Stimulated activated CD4-positive, alpha-beta T cell treated with anti-CD3 and anti-CD28 coated beads, TNF-alpha, amount 100 ng/mL, for 4 hours (primary cell): ENCODE measurements around the gene CLPTM1L.
"Not testable (repeated sequence)": the region's sequence is repeated elsewhere in the genome, so short reads cannot be mapped to it uniquely, and the experiment has no call there.

Experiments
- DNase-seq, 3 experiments: peaks; one replicate each; pipeline ENCODE4 v3.0.0-alpha.2; 2020; ENCODE audit warnings: low read depth in 3 of 3

Gene CLPTM1L

DNA sequence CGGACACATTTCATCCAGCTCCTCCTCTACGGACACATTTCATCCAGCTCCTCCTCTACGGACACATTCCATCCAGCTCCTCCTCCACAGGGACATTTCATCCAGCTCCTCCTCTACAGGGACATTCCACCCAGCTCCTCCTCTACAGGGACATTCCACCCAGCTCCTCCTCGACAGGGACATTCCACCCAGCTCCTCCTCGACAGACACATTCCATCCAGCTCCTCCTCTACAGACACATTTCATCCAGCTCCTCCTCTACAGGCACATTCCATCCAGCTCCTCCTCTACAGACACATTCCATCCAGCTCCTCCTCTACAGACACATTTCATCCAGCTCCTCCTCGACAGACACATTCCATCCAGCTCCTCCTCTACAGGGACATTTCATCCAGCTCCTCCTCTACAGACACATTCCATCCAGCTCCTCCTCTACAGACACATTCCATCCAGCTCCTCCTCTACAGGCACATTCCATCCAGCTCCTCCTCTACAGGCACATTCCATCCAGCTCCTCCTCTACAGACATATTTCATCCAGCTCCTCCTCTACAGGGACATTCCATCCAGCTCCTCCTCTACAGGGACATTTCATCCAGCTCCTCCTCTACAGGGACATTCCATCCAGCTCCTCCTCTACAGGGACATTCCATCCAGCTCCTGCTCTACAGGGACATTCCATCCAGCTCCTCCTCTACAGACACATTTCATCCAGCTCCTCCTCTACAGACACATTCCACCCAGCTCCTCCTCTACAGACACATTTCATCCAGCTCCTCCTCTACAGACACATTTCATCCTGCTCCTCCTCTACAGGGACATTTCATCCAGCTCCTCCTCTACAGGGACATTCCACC, 17.8 kb downstream of the CLPTM1L start:
- not testable (repeated sequence) for DNase-seq

DNA sequence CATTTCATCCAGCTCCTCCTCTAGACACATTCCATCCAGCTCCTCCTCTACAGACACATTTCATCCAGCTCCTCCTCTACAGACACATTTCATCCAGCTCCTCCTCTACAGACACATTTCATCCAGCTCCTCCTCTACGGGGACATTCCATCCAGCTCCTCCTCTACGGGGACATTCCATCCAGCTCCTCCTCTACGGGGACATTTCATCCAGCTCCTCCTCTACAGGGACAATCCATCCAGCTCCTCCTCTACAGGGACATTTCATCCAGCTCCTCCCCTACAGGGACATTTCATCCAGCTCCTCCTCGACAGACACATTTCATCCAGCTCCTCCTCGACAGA, 18.4 kb downstream of the CLPTM1L start:
- not testable (repeated sequence) for DNase-seq

DNA sequence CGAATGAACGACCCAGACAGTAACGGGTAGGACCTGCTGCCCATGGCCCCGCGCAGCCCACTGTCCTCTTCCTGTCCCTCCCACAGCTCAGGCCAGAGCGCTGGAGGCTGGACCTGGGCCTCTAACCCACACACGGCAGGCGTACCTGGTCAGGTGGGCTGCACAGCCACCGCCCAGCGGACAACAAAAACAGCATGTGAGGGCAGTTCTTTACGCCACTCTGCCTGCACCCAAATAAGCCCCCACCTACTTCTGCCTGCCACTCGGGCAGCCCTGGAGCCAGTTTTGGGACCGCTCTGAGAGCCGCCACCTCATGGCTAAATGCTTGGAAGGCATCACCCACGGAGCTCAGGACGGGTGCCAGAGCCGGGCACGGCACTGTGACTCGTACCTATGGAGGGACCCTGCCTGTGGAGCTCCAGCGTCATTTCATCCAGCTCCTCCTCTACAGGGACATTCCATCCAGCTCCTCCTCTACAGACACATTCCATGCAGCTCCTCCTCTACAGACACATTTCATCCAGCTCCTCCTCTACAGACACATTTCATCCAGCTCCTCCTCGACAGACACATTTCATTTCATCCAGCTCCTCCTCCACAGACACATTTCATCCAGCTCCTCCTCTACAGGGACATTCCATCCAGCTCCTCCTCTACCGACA, 18.9 kb downstream of the CLPTM1L start:
- no peak for DNase-seq

DNA sequence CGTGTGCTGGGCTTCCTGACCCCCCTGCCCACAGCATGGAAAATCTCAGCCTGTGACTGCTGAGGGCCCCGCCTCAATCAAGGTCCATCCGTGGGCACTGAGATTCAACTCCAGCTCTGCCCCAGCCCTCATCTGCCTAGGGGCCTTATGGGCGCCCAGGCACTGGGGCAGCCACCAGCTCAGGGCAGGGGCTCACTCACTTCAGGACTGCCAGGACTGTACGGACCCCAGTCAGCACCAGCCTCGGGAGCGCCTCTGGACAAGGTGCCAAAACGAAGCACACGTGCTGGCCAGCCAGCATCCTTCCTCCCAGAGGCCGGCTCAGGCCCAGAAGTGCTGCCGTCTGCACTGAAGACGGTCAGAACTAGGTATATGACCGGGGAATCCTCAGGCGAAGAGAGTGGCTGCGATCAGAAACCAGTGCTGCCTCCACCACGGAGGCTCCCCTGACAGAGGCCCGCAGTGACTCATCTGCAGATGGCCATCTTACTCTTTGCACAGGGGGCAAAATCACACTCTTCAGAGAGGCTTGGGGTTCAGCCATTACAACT, 19.6 kb downstream of the CLPTM1L start:
- DNase-seq: no peak

DNA sequence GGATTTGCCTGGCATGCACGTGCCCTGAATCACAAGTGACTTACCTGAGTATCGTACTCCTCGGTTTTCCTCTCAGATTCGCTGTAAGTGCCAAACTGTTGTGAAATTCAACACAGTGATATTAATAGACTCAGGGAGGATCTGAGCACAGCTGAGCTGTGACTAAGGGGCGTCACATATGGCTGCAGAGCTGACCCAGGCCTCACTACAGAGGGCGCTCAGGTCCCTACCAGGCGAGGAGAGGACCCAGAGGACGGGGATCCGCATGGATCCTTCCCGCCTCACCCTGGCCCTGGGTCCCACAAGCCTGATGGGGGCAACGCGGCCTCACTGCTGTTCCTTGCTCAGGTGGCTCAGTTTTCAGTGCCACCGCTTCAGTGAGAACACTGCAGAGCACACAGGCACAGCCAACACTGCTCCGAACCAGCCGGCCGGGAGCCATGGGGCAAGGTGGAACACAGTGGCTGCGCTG, 20.1 kb downstream of the CLPTM1L start:
- DNase-seq: no peak

DNA sequence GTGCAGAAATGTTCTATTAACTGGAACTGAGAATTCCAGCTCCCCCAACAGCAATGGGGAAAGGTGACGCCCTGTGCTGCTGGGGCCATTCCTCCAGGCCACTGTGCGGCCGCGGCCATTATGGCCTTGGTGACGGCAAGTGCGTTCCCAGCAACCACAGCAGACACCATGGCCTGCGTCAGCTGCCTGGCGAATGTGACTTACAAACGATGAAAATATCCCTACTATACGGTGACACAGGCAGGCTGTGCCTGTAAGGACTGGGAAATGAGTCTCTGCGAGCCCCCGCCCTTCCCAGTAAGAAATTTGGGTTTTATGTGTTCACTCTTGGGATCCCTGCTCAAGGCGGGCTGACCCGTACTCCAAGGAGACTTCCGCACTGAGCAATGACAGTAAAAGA, 20.6 kb downstream of the CLPTM1L start:
- DNase-seq: no peak

DNA sequence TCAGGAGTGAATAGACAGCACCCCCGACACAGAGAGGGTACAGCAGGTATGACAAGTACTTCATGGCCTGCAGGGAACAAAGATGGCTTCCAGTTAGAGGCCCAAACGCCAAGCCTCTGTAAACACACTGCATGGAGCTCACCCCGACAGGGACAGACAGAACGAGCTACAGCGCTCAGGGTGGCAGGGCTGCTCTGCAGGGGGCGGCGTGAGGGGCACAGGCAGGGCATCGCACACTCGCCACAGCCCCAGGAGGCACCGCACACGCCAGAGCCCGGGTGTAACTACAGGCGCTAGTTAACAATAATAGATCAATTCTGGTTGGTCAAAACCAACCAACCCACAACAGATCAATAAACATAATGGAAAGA, 21.1 kb downstream of the CLPTM1L start:
- no peak for DNase-seq

DNA sequence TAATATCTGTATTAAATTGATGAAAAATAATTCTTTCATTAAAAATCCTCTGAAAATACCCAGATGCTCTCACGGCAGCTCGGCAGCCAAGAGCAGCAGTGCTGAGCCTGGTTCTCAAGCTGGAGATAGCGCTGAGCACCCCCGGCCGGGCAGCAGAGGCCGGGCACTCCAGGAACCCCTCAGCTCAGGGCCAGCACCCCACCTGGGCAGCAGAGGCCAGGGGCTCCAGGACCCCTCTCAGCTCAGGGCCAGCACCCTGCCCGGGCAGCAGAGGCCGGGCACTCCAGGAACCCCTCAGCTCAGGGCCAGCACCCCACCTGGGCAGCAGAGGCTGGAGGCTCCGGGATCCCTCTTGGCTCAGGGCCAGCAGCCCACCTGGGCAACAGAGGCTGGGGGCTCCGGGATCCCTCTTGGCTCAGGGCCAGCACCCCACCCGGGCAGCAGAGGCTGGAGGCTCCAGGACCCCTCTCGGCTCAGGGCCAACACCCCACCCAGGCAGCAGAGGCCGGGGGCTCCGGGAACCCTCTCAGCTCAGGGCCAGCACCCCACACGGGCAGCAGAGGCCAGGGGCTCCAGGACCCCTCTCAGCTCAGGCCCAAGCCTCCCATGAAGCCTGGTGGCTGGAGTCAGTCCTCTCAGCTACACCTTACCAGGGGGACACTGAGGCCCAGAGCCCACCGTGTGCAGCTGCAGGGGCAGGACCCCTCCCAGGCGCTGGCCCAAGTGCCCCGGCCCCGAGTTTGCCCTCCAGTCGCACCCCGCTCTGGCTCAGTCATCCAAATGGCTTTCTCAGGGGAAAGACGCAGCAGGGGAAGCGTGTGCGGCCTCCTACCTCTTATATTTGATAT, 21.7 kb downstream of the CLPTM1L start:
- DNase-seq: no peak

DNA sequence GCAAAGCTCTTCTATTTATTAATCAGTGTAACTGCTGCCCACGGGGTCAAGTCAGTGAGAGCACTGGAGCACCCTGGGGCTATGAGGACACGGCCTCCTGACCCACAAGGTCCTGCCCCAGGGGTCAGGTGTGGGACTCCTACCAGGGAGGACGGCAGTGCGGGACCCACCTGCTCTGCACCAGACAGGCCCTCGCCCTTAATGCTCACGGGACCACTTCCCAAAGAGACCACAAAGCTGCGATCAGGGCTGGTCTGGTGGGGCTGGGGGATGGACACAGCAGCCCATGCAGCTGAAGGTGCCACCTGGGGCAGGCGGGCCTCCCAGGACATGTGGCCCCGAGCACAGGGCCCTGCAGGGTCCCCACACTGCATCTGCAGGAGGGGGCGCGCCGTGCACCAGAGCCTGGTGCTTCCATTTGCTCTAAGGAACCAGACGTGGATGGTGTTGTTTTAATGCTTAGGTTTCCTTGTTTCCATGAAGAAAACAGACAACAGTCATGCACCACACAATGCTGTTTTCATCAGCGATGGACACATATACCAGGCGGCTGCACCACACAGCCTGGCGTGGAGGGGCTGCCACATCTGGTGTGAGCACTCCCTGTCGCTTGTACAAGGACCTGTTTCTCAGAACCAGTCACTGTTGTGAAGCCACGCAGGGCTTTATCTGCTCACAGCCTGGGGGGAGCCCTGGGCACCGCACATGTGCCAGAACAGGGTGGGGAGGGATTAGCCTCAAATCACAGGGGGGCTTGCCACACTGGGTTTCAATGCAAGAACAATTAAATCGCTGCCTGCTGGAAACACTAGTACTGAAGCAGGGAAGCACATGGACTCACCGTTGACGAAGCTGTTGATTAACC, 22.6 kb downstream of the CLPTM1L start:
- DNase-seq: no peak

DNA sequence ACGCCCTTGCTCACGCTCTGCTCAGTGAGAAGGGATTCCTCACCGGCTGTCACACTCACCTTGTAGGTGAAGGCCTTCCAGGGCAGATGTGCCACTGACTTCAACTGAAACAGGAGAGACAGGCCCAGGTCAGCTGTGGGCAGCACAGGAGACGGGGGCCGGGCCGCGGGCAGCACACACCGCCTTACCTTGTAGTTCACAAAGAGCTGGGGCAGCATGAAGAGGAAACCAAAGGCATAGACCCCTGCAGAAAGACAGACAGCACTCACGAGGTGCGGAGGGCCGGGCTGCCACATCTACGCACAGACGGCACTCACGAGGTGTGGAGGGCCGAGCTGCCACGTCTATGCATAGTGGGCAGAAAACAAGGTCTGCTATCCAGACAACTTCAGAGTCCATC, 23.3 kb downstream of the CLPTM1L start:
- no peak for DNase-seq

DNA sequence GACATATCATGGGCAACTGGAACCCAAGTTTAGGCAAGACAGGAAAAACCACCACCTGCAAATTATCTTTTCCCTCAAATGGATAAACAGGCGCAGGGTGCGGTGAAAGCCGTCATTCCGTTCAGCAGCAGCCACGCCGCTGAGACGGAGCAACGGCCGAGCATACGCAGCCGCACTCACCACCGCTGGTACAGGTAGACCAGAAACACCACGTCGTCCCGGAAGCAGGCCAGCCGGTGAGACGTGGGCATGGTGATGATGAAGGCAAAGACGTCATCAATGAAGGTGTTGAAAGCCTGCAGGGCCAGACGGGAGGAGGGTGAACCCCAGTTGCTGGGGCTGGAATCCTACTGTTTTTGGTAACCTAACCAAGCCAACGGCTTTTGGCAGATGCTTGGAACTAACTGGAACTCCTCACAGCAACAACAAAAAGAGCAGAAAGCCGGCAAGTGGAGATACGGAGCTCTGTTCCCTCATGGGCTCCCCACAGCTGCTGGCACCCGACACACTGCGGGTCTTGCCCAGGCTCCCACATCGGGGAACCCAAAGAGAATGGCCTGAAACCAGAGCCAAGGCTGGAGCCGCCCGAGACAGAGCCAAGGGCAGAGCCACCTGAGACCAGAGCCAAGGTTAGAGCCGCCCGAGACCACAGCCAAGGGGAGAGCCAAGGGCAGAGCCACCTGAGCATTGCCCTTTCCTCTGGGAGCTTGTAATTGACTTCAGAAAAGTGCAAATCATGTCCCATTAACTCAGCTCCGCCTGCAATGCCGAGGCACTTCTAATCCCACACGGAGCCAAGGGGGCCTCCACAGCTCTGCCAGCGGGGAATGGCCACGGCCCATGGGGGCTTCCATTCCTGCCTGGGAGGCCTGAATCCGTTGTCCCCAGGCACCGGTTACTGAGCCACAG, 24.2 kb downstream of the CLPTM1L start:
- DNase-seq: no peak

DNA sequence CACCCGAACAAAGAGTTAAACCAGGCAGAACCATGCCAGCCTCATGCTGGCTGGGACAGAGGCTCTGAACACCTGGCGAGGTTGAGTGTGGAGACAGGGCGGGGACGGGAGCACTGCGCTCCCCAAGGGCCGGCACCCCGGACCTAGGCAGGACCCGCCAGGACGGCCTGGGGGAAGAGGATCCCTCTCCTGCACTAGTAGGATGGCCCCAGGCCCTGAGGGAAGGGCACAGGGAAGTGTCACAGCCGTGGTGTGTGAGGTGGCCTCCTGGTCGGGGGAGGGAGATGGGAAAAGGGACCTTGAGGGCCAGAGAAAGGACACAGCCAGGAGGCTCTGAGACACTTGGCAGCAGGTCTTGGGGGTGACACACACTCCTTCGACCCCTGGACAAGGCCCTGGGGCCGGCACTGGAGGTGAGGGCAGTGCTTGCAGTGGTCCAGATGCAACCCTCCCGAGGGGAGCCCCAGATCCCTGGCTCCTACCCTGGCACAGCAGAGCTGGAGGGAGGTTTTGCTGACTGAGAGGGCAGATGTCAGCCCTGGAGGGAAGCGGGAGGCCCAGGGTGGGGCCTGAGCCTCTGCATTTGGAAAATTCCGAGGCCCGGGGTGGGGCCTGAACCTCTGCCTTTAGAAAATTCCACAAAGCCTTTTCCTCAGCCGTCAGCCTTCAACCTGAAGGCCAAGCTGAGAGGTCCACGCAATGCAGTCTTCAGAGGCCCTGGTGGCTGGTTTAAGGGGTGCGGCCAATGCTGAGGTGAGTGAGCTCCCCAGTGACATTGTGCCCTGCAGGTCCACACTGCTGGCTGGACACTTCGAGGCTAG, 25.3 kb downstream of the CLPTM1L start:
- no peak for DNase-seq

DNA sequence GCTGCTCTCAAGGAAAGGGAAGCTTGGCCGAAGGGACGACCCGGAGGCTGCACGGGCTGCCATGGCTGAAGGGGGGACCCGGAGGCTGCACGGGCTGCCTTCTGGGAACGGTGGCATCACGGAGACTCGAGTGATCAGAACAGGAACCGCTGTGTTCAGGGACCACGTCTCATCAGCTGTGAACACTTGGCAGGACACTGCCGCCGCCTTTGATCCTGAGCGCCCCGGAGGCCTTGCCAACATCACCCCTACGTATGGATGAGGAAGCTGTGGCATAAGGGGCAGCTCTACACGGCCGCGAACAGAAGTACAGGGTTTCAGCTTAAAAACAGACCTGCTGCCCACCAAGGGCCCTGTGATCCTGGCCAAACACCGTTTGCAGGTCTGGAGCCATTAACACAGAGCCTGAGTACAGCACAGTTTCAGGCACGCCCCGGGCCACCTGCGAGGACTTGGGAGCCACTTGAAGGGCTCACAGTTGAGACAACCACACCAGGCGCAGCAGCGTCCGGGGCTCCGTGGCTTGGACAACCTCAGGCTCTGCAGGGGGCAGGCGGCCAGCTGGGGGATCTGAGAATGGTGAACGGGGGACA, 26.1 kb downstream of the CLPTM1L start:
- DNase-seq: no peak

DNA sequence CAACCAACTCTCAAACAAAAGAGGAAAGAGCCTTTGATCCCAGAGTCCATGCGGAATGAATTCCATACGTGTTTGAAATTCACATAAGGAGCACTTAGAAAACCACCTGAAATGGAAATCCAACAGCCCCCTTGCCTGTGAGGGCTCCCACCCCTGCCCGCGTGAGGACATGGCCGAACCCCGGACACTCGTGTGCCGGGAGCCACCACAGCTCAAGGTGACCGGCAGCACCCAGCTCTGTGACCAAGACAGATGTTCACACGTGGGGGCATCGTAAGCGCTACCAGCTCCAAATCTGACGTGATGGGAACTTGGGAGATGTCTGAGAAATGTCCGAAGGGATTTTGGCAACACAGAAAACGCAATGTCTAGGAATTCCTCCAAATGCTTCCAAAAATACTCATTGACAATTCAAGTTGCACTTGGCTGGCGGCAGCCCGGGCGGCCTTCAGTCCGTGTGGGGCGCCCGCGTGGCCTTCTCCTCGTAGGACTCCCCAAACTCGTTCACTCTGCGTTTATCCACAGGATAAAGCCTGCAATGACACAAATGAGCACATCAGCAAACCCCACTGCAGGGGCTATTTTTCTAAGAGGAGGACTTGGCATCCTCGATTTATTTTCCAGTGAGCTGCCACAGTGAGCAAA, 26.9 kb downstream of the CLPTM1L start:
- no peak for DNase-seq

DNA sequence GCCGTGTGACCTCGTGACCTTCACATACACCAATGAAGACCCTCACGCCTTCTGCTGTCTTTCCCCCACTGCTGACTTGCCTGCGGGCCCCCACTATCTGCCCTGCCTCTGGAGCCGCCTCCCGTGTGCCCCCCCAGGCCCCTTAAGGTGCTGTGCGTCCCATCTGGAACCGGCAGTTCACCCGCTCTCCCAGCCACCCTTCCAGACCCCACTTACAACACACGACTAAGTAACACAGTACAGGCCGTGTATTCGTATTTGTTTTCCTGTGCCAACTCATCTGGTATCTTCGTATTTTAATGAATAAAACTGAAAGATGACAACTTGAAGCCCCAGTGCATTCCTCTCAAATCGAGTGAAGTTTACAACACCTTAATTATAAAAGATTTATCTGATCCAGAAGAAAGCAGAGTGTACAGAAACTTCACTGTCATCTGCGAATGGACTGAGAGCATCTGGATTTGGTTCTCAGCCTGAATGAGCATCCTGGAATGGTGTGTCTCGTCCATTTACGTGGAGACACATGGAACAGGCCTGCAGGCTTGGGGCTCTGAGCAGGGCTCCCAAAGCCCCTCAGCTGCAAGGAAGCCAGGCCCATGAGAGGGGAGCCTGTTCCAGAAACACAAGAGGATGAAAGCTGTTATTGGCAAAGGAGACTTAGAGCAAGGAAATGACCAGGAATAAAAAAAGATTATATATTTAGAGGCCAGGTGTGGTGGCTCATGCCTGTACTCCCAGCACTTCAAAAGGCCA, 28.1 kb downstream of the CLPTM1L start:
- no peak for DNase-seq

DNA sequence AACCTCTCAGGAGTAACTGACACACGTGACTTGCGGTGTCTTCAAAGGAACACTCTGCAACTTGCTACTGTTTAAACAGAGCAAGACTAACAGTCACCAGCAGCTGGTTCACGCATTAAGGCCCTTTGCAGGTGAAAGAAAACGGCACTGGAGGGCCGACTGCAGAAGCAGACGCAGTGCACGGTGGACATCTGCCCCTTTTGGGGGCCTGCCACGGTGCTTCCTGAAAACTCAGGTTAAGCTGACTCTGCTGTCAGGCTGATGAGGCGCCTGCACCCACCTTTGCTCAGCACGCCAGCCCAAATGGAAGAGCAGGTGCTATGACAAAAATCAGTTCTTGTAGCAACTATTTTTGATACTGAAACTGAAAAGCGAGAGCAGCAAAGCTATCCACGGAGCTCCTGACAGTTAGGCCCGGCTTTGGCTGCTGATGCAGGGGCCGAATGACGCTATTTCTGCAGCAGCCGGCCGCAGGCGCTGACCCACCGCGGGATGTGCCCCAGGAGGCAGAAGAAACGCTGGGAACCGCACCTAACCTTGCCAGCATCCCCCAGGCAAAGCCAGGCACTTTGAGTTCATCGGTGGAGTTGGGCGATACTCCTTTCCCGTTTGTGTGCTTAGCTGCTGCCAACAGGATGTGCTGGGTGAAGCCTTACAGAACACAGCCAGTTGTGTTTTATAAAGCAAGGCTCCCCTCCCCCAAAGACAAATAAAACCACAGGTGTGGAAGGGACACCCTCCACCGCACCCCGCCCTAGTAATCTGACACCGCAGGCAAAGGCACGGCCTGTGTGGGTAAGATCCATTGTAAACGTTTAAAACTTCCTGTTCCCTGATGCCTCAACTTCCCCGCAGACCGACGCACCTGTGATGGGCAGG, 29.0 kb downstream of the CLPTM1L start:
- DNase-seq: no peak
